Effector memory CD4-positive, alpha-beta T cell (primary cell): Measurements from ENCODE around the gene OGT.
A peak's percentile ranks its signal among the peaks of the same experiment; 100 is the strongest.
"Not testable (repeated sequence)": the region's sequence is repeated elsewhere in the genome, so short reads cannot be mapped to it uniquely, and the experiment has no call there.

Experiments
- DNase-seq, 3 donors: peaks; one replicate each; pipeline ENCODE4 v3.0.0-alpha.2; 2020
- H3K27ac ChIP-seq: 2 replicates; pipeline ENCODE4 v1.7.0; 2013; ENCODE audit warnings: mild to moderate bottlenecking, low read length, moderate library complexity; ENCODE audit not compliant: insufficient read depth, poor library complexity, severe bottlenecking
- H3K27me3 ChIP-seq: replicated peaks from 2 replicates; pipeline ENCODE4 v1.7.0; 2013; ENCODE audit warnings: mild to moderate bottlenecking, low read length; ENCODE audit not compliant: insufficient read depth, control insufficient read depth, poor library complexity, severe bottlenecking
- H3K36me3 ChIP-seq: 2 replicates; pipeline ENCODE4 v1.7.0; 2013; ENCODE audit warnings: mild to moderate bottlenecking, low read length, moderate library complexity; ENCODE audit not compliant: control insufficient read depth, insufficient read depth
- H3K4me1 ChIP-seq: 2 replicates; pipeline ENCODE4 v1.7.0; 2013; ENCODE audit warnings: low read length, mild to moderate bottlenecking; ENCODE audit not compliant: control insufficient read depth, insufficient read depth, poor library complexity, severe bottlenecking
- H3K4me3 ChIP-seq: 2 replicates; pipeline ENCODE4 v1.7.0; 2013; ENCODE audit warnings: low read length, low read depth, mild to moderate bottlenecking; ENCODE audit not compliant: insufficient read depth, poor library complexity, severe bottlenecking
- H3K9me3 ChIP-seq: 2 replicates; pipeline ENCODE4 v1.7.0; 2013; ENCODE audit warnings: mild to moderate bottlenecking, low read length, moderate library complexity; ENCODE audit not compliant: control insufficient read depth
- total RNA-seq, 3 donors: gene quantifications; one replicate each; lab custom pipeline; 2026; lab: John Stamatoyannopoulos, UW

The OGT gene
- total RNA-seq: 589 to 820 (median 613) reads per million in 3 donors

DNA sequence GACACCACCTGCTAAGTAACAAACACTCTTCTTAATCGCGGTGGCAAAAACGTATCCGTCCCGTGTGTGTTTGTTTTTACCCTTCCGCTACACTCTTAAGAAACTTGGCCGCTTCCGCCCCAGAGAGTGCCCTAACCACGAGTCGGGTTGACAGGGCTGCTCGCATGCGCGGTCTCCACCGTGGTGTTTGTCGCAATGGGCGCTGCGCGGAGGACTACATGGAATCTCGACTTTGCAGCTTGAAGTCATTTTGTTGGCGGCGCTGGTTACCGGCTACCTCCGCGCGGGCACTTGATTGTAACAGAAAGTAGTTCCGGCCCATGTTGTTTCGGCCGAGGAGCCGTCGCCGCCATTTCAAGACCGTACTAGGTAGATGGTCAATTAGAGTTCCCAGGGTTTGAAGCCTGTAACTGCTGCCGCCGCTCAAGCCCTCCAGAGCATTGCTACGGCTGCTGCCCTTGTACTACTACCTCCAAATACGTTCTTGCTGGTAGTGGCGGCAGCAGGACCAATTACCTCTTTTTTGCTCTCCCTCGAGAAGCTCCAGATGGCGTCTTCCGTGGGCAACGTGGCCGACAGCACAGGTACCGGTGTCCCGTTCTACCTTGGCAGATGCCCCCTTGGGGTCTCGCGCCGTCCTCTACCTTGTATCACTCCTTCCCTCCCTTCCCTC is at the start of gene OGT:
OGT (plus strand) TSS at position 352 of the 673 bp plus-strand sequence; CDS start at position 548, 196 bp downstream.
- no peaks in the 10 kb centered on the region for H3K36me3 ChIP-seq
- peaks cover 11% of the 10 kb centered on the region for H3K4me1 ChIP-seq
- DNase-seq: peak; percentile 88 to 90 (median 89)
- H3K27ac ChIP-seq: peak within 1 kb of the TSS; percentile 86
- H3K9me3 ChIP-seq: no peaks in the 10 kb centered on the region
- H3K27me3 ChIP-seq: no peaks in the 10 kb centered on the region
- H3K4me3 ChIP-seq: peak within 1 kb of the TSS; percentile 85

- H3K36me3 ChIP-seq: no peaks in the 10 kb centered on the region
- no peaks in the 10 kb centered on the region for H3K27me3 ChIP-seq
- no peak overlapping the region for H3K27ac ChIP-seq
- no peak for DNase-seq
- no peaks in the 10 kb centered on the region for H3K4me1 ChIP-seq
- no peaks in the 10 kb centered on the region for H3K9me3 ChIP-seq
- no peak overlapping the region for H3K4me3 ChIP-seq
Observed at GRCh38 chrX:71487814-71488213, 45.1 kb upstream of the OGT start.

DNA sequence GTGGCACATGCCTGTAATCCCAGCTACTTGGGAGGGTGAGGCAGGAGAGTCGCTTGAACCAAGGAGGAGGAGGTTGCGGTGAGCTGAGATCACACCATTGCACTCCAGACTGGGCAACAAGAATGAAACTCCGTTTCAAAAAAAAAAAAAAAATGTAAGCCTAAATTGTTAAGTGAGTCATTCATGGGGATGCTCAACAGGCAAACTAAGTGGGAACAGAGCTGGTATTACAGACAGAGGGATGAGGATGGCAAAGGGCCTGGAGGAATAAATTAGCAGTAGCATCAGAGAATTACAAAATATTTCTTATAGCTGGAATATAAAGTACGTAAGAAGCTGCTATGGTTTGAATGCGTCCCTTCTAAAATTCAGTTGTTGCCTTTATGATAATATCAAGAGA is 43.4 kb upstream of the OGT start:
- DNase-seq: no peak
- no peaks in the 10 kb centered on the region for H3K9me3 ChIP-seq
- H3K27ac ChIP-seq: no peak overlapping the region
- H3K27me3 ChIP-seq: no peaks in the 10 kb centered on the region
- no peaks in the 10 kb centered on the region for H3K36me3 ChIP-seq
- no peaks in the 10 kb centered on the region for H3K4me1 ChIP-seq
- H3K4me3 ChIP-seq: no peak overlapping the region

DNA sequence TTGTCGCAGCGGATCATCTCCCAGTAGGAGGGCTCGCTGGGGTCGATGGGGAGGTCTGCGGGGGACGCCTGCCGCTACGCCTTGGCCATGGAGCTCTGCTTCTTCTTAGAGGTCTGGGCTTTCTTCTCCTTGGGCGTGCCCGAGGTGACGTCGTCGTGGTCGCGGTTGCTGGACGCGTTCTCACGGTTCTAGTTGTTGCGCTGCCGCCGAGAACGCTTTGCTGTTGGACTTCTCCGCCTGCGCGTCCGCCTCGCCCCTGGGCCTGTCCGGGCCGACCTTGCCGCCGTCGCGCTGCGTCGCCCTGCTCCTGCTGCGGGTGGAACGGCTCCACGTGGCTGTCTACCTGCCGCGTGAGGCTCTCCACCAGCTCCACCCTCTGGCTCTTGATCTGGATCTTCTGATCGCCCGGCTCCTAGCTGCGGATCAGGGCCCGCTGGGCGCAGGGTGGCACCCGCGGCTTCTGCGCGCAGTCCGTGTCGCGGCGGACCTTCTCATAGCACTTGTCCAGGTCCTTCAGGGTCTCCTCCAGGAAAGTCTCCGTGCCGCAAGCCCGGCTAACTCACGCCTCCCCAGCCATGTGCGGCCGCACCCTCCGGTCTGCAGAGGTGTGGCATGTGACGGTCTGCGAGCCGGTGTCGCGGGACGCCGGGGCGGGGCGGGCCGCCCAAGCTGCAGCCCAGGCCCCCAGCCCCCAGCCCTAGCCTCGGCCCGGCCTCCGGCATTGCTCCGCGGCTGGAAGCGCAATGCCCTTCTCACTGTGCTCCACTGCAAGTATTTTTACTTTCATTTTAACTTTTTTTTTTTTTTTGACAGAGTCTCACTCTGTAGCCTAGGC is 40.5 kb upstream of the OGT start:
- DNase-seq: peak; percentile 1 to 16 (median 8)
- H3K27me3 ChIP-seq: no peaks in the 10 kb centered on the region
- H3K4me3 ChIP-seq: peak overlapping the region; percentile 68
- H3K9me3 ChIP-seq: no peaks in the 10 kb centered on the region
- no peaks in the 10 kb centered on the region for H3K4me1 ChIP-seq
- peak overlapping the region; percentile 42 for H3K27ac ChIP-seq
- H3K36me3 ChIP-seq: no peaks in the 10 kb centered on the region

GRCh38 chrX:71493111-71493613 is 39.7 kb upstream of the OGT start:
- Histone ChIP-seq H3K27ac (no peak overlapping the region), H3K36me3 (no peaks in the 10 kb centered on the region), H3K4me1 (no peaks in the 10 kb centered on the region), H3K9me3 (no peaks in the 10 kb centered on the region), H3K27me3 (no peaks in the 10 kb centered on the region), H3K4me3 (no peak overlapping the region)
- no peak for DNase-seq

DNA sequence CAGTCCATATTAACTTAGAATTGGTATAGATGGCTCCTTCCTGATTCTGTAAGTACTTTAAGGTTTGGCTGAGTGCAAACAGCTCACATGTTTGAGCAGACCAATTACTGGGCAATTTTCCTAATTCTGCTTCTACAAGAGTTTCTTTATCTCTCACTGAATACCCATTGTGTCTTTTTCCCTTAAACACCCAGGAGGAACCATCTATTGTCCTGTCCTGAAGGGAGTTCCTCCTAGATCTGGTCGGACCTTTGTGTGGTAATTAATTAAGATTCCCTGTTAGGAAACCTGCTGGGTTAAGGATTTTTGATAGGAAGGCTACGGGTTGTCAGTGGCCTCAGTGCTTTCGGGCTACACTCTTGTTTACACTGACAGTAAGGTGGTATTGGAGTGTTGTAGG is 36.9 kb upstream of the OGT start:
- H3K9me3 ChIP-seq, H3K4me3 ChIP-seq, H3K27me3 ChIP-seq, H3K27ac ChIP-seq, H3K4me1 ChIP-seq, H3K36me3 ChIP-seq, DNase-seq: not testable (repeated sequence)

- Histone ChIP-seq H3K4me1 (no peaks in the 10 kb centered on the region), H3K9me3 (no peaks in the 10 kb centered on the region), H3K36me3 (no peaks in the 10 kb centered on the region), H3K4me3 (no peak overlapping the region), H3K27ac (no peak overlapping the region), H3K27me3 (no peaks in the 10 kb centered on the region)
- DNase-seq: no peak
Observed at GRCh38 chrX:71496476-71496875, 36.4 kb upstream of the OGT start.

- DNase-seq, H3K4me3 ChIP-seq, H3K36me3 ChIP-seq: not testable (repeated sequence)
Observed at GRCh38 chrX:71502080-71502479, 30.8 kb upstream of the OGT start.

DNA sequence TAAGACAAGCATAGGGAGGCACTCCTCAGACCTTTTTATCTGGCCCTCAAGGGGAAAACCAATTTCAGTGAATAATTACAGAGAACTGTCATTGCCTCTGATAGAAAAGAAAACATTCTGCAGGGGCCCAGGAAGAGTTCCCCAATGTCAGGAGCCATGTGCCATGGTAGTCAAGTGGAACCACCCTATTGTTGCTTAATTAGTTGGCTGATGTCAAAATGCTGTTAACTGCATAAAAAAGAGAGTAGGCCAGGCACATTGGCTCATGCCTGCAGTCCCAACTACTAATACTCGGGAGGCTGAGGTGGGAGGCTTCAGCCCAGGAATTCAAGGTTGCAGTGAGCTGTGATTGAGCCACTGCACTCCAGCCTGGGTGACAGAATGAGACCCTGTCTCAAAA is 28.6 kb upstream of the OGT start:
- DNase-seq: no peak
- Histone ChIP-seq H3K4me3 (no peak overlapping the region), H3K27ac (no peak overlapping the region), H3K36me3 (no peaks in the 10 kb centered on the region), H3K4me1 (no peaks in the 10 kb centered on the region), H3K9me3 (no peaks in the 10 kb centered on the region), H3K27me3 (no peaks in the 10 kb centered on the region)

More at GRCh38 chrX:71502080-71502479, 30.8 kb upstream of the OGT start:
- H3K27ac ChIP-seq, H3K4me1 ChIP-seq, H3K27me3 ChIP-seq, H3K9me3 ChIP-seq: not testable (repeated sequence)

- Histone ChIP-seq H3K27ac (no peak overlapping the region), H3K4me3 (no peak overlapping the region), H3K36me3 (no peaks in the 10 kb centered on the region), H3K9me3 (no peaks in the 10 kb centered on the region), H3K4me1 (no peaks in the 10 kb centered on the region), H3K27me3 (no peaks in the 10 kb centered on the region)
- no peak for DNase-seq
Observed at GRCh38 chrX:71509289-71509688, 23.6 kb upstream of the OGT start.
